ENCODE measurements around the gene GPX3. TPM values are rescaled to one million over a fixed set of nuclear protein-coding genes. Genes with fewer than 3 reads are reported as not detected.

Gene GPX3
- total RNA-seq, 1 donor: 11.3 TPM

DNA sequence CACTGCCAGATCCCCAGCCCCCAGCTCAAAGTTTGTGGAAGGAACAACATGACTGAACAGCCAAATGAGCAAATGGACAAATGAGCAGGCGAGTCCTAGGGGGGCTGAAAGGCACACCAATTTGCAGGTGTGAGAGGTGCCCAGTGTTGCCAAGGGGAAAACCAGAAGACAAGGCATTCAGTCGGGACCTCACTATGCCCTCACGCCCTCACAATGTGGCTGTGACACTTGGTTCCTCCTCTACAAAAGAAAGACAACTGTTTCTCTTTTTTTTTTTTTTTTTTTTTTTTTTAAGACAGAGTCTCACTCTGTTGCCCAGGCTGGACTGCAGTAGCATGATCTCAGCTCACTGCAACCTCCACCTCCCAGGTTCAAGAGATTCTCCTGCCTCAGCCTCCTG, 32.4 kb downstream of the GPX3 start:
- no peak for DNase-seq (ENCODE audit: low read depth)
- TF ChIP-seq, protein P1, sequence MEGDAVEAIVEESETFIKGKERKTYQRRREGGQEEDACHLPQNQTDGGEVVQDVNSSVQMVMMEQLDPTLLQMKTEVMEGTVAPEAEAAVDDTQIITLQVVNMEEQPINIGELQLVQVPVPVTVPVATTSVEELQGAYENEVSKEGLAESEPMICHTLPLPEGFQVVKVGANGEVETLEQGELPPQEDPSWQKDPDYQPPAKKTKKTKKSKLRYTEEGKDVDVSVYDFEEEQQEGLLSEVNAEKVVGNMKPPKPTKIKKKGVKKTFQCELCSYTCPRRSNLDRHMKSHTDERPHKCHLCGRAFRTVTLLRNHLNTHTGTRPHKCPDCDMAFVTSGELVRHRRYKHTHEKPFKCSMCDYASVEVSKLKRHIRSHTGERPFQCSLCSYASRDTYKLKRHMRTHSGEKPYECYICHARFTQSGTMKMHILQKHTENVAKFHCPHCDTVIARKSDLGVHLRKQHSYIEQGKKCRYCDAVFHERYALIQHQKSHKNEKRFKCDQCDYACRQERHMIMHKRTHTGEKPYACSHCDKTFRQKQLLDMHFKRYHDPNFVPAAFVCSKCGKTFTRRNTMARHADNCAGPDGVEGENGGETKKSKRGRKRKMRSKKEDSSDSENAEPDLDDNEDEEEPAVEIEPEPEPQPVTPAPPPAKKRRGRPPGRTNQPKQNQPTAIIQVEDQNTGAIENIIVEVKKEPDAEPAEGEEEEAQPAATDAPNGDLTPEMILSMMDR (IDR thresholded peaks at IDR 0.05; ENCODE audit: insufficient read depth, low read length): no peak
- H3K4me3 ChIP-seq (ENCODE audit: low read depth, low read length): no peak overlapping the region

DNA sequence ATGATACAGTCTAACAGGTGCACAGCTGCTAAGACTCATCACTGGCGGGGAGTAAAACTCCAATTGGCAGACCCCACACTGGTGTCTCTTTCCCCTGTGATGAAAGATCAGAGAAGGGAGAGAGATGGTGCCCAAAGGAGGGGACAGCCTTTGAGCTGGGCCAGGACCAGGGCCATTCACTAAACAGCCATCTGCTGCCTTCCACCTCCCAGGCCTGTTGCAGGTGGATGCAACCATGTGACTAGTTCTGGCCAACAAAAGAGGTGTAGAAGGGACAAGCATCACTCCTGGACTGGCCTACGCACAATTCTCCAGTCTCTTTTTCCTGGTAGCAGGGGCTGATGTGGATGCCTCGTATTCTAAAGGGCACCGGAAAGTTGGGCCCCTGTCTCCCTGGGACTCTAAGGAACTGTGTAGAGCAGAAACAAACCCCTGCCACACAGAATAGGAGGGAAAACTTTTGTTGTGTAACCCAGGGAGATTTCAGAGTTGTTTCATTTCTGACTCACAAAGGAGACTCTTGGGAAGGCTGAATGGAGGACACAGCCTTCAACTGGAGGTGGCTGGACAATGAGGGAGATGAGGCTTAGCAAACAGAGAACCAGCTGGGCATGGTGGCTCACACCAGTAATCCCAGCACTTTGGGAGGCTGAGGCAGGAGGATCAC, 33.5 kb downstream of the GPX3 start:
- no peak for DNase-seq (ENCODE audit: low read depth)

DNA sequence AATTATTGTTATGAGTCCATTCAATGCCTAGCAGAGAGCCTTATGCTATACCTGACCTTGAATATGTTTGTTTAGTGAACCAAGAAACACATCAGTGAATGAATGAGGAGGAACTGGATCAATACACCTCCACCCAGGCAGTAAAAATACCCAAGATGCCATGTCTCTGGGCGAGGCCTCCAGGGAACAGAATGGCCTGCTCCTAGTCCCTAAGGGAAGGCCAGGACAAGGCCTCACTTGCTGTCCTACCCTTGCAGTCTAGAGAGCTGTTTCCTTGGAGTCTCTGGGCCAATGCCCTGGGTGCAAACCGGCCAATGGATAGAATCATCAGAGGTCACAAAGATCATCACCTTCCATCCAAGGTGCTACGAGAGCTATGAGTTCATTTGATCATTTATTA, 34.3 kb downstream of the GPX3 start:
- no peak overlapping the region for H3K4me3 ChIP-seq (ENCODE audit: low read depth, low read length)
- DNase-seq (ENCODE audit: low read depth): no peak
- TF ChIP-seq, protein P1 (IDR thresholded peaks at IDR 0.05; ENCODE audit: insufficient read depth, low read length): no peak

More for the DNA sequence above, 33.5 kb downstream of the GPX3 start:
- H3K4me3 ChIP-seq (ENCODE audit: low read depth, low read length): no peak overlapping the region
- TF ChIP-seq, protein P1 (IDR thresholded peaks at IDR 0.05; ENCODE audit: insufficient read depth, low read length): no peak

DNA sequence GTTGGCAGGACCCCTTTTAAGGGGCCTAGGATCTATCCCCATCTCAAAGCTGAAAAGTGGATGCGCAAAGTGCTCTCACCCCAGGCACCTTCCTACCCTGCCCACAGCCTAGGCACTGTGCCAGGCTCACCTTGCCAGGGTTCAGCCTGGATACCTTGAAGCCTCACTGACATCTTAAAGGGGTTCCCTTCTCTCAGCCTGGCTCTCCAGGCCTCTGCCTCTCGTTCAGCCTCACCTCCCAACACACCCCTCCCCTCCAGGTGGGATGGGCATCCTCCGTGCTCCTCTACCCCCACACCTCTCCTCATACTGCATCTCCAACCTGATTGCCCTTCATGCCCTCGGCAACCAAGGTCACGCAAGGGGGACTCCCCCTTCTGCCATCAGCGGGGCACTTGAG, 34.9 kb downstream of the GPX3 start:
- DNase-seq (ENCODE audit: low read depth): no peak
- TF ChIP-seq, protein P1 (IDR thresholded peaks at IDR 0.05; ENCODE audit: insufficient read depth, low read length): no peak
- H3K4me3 ChIP-seq (ENCODE audit: low read depth, low read length): no peak overlapping the region

DNA sequence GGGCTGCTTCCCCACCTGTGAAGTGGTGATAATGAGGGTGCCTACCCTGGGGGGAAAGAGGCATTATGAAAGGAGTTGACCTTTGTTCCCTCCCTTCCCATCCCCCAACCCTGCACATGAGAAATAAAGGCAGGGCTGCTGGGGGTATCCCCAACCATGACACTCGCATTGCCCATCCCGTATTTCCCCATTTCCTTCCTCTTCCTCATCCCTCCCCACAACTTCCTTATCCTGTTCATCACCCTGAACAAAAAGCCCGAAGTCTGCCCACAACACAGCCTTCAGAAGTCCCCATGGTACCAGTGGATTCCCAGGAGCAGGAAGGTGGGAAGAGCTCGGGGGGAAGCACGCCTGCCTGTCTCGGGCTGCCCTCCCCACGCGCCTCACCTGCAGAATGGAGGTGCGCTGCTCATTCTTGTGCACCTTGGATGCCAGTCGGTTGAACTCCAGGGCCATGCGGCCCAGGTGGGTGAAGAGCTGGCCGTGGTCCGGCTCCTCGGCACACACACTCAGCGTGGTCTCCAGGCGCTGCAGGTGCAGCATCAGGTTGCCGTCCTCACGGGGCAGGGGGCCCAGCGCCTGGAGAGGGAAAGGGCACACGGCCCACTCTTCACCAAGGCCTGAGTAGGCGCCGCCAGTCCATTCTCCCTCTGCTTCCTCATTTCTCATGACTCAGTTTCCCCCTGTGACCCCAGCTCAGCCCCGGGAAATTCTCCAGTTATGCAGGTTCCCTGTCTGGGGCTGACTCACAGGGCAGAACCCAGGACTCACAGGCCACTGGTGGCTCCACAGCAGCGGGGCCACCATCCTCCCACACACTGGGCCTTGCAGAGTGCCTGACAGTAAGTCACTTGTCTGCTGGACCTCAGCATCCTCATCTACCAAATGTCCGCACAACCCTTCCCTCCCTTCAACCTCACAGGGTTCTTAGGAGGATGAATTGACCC, 36.3 kb downstream of the GPX3 start:
- TF ChIP-seq, protein P1 (IDR thresholded peaks at IDR 0.05; ENCODE audit: insufficient read depth, low read length): no peak
- no peak overlapping the region for H3K4me3 ChIP-seq (ENCODE audit: low read depth, low read length)
- no peak for DNase-seq (ENCODE audit: low read depth)

DNA sequence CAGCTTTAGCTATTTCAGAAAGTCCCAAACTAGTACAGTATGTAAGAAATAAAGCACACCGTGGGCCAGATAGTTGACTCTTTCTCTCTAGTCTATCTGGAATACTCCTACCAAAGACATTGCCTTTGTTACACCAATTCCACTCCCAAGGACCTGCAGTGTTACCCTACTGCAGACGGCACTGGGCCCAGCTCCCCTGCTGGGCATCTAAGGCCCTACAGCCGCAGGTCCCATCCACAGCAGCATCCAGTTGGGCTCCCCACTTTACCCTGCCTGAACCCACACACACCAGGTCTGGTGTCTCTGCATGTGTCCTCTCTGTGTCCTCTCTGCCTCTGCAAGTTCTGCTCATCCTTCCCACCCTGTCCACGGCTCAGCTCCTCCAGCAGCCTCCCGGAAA, 37.9 kb downstream of the GPX3 start:
- no peak for DNase-seq (ENCODE audit: low read depth)

More for the DNA sequence above, 37.9 kb downstream of the GPX3 start:
- TF ChIP-seq, protein P1 (IDR thresholded peaks at IDR 0.05; ENCODE audit: insufficient read depth, low read length): no peak
- no peak overlapping the region for H3K4me3 ChIP-seq (ENCODE audit: low read depth, low read length)
